GM21367 (cell line): ENCODE data around the gene L3MBTL4.
"Not testable (repeated sequence)": the region's sequence is repeated elsewhere in the genome, so short reads cannot be mapped to it uniquely, and the experiment has no call there.

Source experiments
- ATAC-seq: cut with Tn5 transposase; IDR thresholded peaks from one replicate; pipeline ENCODE4 v1.9.1; 2021; ENCODE audit not compliant: unreplicated experiment

Gene L3MBTL4

DNA sequence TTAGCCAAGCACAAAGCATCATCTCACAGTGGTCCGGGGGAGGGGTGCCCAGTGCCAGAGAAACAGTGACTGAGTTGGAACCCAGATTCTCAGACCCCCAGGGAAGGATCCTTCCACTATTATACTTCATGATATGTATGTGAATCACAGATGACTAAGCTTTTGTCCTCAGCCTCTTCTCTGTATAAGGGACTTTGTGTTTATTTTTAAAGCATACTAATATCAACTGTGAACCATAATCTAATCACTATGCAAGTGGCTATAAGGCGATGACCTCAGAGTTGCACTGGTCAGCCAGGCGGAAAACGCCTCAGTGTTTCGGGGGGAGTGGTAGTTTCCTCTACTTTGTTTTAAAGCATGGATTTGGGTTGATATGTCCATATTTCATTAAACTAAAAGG is 359.0 kb downstream of the L3MBTL4 start:
- ATAC-seq: no peak

DNA sequence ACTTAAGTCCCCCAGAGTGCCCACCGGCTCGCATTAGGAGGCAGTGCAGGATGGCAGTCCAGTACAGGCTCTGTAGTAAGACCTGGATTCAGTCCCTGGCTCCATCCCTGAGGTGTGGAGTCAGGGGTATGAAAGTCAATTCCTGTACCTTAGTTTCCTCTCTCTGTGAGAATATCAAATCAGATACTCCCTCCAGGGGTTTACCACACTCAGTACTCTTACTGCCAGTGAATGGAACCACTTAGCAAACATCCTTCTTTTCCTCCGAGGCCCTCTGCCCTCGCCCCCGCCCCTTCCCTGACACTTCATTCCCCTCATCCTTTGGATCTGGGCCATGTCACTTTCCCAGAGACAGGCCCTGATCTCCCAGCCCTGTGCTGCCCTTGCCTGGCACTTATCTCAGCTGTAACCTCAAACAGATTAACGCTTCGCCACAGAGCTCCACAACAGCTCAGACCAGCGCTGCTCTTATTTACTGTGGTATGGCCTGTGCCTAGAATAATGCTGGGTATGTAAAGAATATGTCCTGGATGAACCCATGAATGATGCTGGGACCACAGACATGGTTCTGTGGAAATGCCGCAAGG is 360.4 kb downstream of the L3MBTL4 start:
- ATAC-seq: no peak

DNA sequence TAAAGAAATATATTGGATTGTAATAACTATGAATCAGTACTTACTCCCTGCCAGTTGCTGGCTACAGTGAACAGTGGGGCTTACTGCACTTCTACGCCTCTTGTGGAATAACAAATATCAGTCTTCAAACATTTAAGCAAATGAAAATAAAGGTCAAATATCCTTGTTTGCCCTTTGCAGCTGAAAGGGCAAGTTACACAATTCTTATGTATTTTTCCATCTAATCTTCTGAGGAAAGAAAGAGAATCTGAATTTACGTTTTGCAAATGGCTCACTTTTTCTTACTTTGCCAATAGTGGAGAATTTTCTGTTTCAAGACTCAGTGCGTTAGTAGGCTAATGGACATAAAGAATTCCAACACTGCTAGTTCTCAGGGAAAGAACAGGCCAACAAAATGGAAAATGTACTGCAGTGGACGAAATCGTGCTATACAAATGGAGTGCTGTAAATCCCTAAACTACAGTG is 362.2 kb downstream of the L3MBTL4 start:
- ATAC-seq: no peak

DNA sequence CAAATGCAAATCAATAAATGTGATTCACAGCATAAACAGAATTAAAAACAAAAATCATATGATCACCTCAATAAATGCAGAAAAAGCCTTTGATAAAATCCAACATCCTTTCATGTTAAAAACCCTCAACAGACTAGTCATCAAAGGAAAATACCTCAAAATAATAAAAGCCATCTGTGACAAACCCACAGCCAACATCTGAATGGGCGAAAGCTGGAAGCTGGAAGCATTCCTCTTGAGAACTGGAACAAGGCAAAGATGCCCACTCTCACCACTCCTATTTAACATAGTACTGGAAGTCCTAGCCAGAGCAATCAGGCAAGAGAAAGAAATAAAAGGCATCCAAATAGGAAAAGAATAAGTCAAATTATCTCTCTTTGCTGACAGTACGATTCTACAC is 367.1 kb downstream of the L3MBTL4 start:
- ATAC-seq: not testable (repeated sequence)

GRCh38 chr18:6044773-6045172 is 369.9 kb downstream of the L3MBTL4 start:
- ATAC-seq: no peak

- ATAC-seq: no peak
These were observed 370.4 kb downstream of the L3MBTL4 start for GRCh38 chr18:6044319-6044718.

DNA sequence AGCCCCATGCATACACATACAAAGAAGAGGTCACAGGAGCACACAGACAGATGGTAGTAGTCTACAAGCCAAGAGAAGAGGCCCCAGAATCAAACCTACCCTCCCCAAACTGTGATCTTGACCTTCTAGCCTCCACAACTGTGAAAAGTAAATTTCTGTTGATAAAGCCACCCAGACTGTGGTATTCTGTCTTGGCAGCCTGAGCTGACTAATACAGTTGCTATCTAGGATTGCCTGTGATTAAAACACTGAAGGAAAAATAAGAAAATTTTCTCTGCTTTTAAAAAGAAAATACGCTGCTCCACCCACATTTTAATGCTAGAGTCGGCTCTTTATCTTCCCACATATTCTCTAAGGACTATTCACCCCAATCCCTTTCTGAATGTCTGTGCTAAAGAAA is 375.7 kb downstream of the L3MBTL4 start:
- no peak for ATAC-seq

DNA sequence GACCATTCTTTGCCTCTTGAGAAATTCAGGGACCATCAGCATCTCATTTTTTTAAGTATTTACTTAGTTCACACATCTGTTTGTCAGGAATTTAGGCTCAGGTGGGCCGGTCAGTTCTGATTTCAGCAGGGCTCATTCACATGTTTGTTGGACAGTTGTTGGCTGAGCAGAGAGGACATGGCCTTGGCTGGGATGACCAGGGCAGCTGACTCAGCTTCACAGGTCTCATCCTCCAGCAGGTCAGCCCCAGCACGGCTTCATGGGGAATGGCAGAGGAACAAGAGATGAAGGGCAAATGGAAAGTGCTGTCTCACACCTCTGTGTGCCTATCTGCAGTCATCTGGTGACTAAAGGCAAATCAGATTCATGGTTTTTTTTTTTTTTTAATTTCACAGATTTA is 383.3 kb downstream of the L3MBTL4 start:
- no peak for ATAC-seq

GRCh38 chr18:6031002-6031401 is 383.7 kb downstream of the L3MBTL4 start:
- no peak for ATAC-seq

DNA sequence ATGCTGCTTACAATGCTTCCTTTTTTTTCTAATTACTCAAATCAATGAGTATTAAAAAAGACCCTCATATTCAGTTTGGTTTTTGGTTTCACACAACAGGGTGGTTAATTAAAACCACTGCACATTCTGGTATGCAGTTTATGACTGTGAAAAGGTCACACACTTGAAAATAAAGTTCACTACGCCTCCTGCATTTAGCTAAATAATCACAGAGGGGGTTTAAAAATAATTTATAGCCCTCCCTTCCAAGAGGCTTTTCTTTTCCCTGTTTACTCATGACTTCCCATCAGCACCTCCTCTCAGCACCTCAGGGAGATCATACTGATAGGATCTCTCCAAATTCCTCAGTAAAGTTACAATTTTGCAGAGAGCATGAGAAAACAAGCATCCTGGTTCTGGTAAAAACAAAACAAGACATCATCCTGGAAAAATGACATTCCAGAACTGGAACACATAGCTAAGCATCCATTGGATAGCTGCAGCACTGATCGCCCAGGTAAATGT is 389.9 kb downstream of the L3MBTL4 start:
- ATAC-seq: no peak

DNA sequence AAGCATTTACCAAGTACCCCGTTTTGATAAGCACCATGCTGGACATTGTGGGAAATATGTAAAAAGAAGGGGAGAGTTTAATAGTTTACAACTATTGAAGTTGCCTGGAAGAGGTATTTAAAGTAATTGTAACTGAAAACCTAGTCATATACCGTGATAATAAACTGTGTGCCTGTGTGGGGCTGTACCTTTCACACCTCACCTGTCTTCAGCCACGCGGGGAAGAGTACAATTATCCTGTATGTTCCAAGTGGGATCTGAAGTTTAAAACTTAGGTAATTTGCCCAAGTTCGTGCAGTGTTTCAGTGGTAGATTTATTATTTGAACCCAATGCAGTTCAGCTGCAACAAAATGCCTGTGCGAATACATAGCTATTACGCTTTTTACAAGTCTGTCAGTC is 391.2 kb downstream of the L3MBTL4 start:
- no peak for ATAC-seq

DNA sequence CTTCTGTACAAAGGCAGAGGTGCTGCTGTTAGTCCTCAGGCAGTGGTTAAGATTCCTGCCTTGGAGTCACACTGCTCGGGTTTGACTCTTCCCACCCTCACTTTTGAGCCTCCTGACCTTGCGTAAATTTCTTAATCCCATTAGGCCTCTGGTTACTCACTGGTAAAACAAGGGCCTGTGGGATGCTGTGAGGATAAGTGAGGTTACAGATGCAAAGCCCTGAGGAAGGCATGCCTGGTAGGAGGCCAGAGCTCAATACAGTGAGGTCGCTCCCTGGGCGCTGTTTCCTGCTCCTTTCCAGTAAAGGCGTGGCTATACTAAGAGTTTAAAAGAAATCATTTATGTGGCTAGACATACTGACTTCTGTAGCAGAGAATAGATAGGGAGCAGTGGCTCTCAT is 391.9 kb downstream of the L3MBTL4 start:
- no peak for ATAC-seq

GRCh38 chr18:6022074-6022444 is 392.7 kb downstream of the L3MBTL4 start:
- ATAC-seq: peak; percentile 73

GRCh38 chr18:6021306-6022073 is 393.2 kb downstream of the L3MBTL4 start:
- ATAC-seq: no peak

GRCh38 chr18:6018671-6019070 is 396.0 kb downstream of the L3MBTL4 start:
- ATAC-seq: no peak

GRCh38 chr18:6017171-6017570 is 397.5 kb downstream of the L3MBTL4 start:
- ATAC-seq: no peak

GRCh38 chr18:6015364-6015763 is 399.3 kb downstream of the L3MBTL4 start:
- no peak for ATAC-seq

GRCh38 chr18:6013171-6013810 is 401.4 kb downstream of the L3MBTL4 start:
- ATAC-seq: no peak

- ATAC-seq: no peak
These were observed 403.8 kb downstream of the L3MBTL4 start for GRCh38 chr18:6010921-6011320.

DNA sequence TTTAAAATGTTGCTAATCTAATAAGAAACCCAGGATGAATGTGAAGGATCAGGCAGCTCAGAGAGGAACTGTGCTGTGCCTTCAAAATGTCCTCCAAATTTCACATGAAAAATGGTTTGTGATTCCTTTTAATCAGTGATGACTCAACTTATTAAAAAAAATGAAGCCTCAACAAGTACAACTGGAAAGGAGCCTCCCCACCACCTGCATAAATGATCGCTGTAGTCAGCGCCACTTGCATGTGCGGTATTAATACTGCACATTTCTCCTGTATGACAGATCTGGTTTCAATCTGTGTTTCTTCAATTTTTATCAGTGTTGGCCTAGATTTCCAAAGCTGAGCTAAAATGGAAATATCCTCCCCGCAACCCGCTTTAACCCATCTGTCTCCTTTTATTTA is 404.4 kb downstream of the L3MBTL4 start:
- no peak for ATAC-seq

- ATAC-seq: no peak
These were observed 405.0 kb downstream of the L3MBTL4 start for GRCh38 chr18:6009756-6010155.

GRCh38 chr18:6004683-6005082 is 410.0 kb downstream of the L3MBTL4 start:
- ATAC-seq: peak; percentile 97
